ENCODE results near the gene KRTAP6-3. TPM values are rescaled to one million over a fixed set of nuclear protein-coding genes. Genes with fewer than 3 reads are reported as not detected.

KRTAP6-3 gene
- total and polyA plus RNA-seq, 8 donors = not detected

DNA sequence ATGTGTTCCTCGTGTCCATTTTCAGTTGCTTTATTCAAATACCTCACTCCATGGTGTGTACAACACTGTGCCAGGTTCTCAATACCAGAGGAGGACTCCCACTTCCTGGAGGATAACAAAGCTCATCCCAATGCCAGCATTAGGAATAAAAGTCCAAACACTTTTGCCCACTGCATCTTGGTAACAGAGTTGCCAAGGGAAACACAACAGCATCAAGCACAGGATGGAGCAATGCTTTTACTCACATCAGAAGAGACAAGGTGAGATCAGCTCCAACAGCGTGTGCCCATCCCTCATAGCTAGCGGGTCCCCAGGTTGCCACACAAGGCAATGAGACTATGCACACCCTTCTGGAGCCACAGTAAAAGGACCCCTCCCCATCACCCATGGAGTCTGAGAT, 31.1 kb downstream of the KRTAP6-3 start:
- Histone ChIP-seq H3K27me3 (no peaks in the 10 kb centered on the region), H3K4me1 (no peaks in the 10 kb centered on the region), H3K4me3 (no peak overlapping the region), H3K9me3 (peaks cover 0 to 28% (median 12%) of the 10 kb centered on the region in 4 donors), H3K27ac (no peak overlapping the region), H3K36me3 (no peaks in the 10 kb centered on the region)
- TF ChIP-seq EP300 (IDR thresholded peaks at IDR 0.05) = no peak
- TF ChIP-seq POLR2A (IDR thresholded peaks at IDR 0.05) = no peak
- no peak for TF ChIP-seq POLR2AphosphoS5 (IDR thresholded peaks at IDR 0.05)
- TF ChIP-seq CTCF (IDR thresholded peaks at IDR 0.05) = no peak
- intact Hi-C loops (cut with DNase I; ENCODE audit: low total_unique reads) = no loop called here
- 80 to 91% (median 87%) methylated on average over 3 of the region's 3 CpGs for WGBS, 5 donors
- no peak for DNase-seq

- Histone ChIP-seq H3K27me3 (no peaks in the 10 kb centered on the region), H3K4me3 (no peak overlapping the region), H3K36me3 (no peaks in the 10 kb centered on the region), H3K4me1 (no peaks in the 10 kb centered on the region), H3K9me3 (peaks cover 0 to 31% (median 12%) of the 10 kb centered on the region in 4 donors), H3K27ac (no peak overlapping the region)
- DNase-seq = no peak
- intact Hi-C loops (cut with DNase I; ENCODE audit: low total_unique reads) = no loop called here
- TF ChIP-seq POLR2A (IDR thresholded peaks at IDR 0.05) = no peak
- no peak for TF ChIP-seq POLR2AphosphoS5 (IDR thresholded peaks at IDR 0.05)
- no peak for TF ChIP-seq EP300 (IDR thresholded peaks at IDR 0.05)
- TF ChIP-seq CTCF (IDR thresholded peaks at IDR 0.05) = no peak
- 57 to 70% (median 63%) methylated on average over 4 of the region's 4 CpGs for WGBS, 5 donors
Observed at GRCh38 chr21:30625449-30626165, 33.4 kb downstream of the KRTAP6-3 start.

DNA sequence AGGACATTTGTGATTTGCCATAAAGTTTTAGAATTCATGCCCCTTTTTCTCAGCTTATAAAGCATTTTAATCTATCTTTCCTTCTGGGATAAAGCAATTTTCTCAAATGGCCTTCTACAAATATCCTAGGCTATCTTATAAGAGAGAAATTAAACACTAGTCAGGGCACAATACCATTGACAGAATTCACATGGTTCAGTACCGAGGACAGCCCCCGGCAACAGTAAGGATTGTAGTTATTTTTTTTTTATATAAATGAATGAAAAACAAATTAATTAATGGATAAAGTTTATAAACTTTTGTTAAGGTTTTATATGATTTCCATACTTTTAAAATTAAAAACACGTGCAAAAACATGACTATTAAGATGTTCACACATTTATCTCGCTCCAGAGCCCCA, 35.9 kb downstream of the KRTAP6-3 start:
- H3K4me3 ChIP-seq = no peak overlapping the region
- no peak for TF ChIP-seq POLR2A (IDR thresholded peaks at IDR 0.05)
- no peak for TF ChIP-seq CTCF (IDR thresholded peaks at IDR 0.05)
- peaks cover 0 to 31% (median 13%) of the 10 kb centered on the region in 4 donors for H3K9me3 ChIP-seq
- intact Hi-C loops (cut with DNase I; ENCODE audit: low total_unique reads) = no loop called here
- no peak overlapping the region for H3K27ac ChIP-seq
- no peaks in the 10 kb centered on the region for H3K27me3 ChIP-seq
- DNase-seq = no peak
- H3K36me3 ChIP-seq = no peaks in the 10 kb centered on the region
- no peaks in the 10 kb centered on the region for H3K4me1 ChIP-seq
- 67 to 86% (median 79%) methylated on average over 4 of the region's 4 CpGs for WGBS, 5 donors

DNA sequence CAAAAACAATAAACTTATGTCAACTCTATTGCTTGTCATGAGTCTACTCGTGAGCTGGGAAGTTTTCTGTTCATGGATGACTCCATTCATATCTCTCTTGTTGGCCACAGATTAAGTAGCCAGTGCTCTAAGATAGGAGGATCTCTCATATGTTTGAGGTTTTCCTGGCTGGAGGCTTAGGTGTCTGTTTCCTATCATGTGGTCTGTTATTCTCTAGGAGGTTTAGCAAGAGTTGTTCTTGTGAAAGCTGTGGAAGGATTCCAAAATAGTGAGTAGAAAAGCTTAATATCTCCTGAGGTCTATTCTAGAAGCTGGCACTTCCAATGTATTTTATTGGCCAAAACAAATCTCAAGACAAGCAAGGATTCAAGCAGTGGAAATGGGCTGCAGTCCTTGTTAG, 37.0 kb downstream of the KRTAP6-3 start:
- Histone ChIP-seq H3K27me3 (no peaks in the 10 kb centered on the region), H3K4me3 (no peak overlapping the region), H3K9me3 (peaks cover 0 to 28% (median 14%) of the 10 kb centered on the region in 4 donors), H3K36me3 (no peaks in the 10 kb centered on the region), H3K4me1 (no peaks in the 10 kb centered on the region), H3K27ac (no peak overlapping the region)
- peak in 1 of 2 donors; percentile 3 for DNase-seq
- 43 to 59% (median 56%) methylated on average over 1 of the region's 1 CpG for WGBS, 5 donors
- intact Hi-C loops (cut with DNase I; ENCODE audit: low total_unique reads) = no loop called here
- no peak for TF ChIP-seq POLR2AphosphoS5 (IDR thresholded peaks at IDR 0.05)
- TF ChIP-seq CTCF (IDR thresholded peaks at IDR 0.05) = no peak
- no peak for TF ChIP-seq EP300 (IDR thresholded peaks at IDR 0.05)
- TF ChIP-seq POLR2A (IDR thresholded peaks at IDR 0.05) = no peak

Measured in stomach (tissue), 9 donors.